Panc1 (cell line): ENCODE results near the gene LRPPRC. TPM values are rescaled to one million over a fixed set of nuclear protein-coding genes. Genes with fewer than 3 reads are reported as not detected.
"Not testable (repeated sequence)": the region's sequence is repeated elsewhere in the genome, so short reads cannot be mapped to it uniquely, and the experiment has no call there.

Experiments
- ATAC-seq: fragments of 200-7000 bp; cut with Tn5 transposase; 2 replicates; pipeline ENCODE4 v1.9.1; 2020; ENCODE audit warnings: mild to moderate bottlenecking, moderate library complexity
- BruUV-seq: library from RNA; stranded (reverse); fragments of 400-500 nt; replicated peaks from 2 replicates; lab custom pipeline; 2021; lab: Mats Ljungman, UMichigan
- CTCF ChIA-PET: fragments of 300-600 bp; sonication (Branson Sonifier 250); formaldehyde crosslinking; loops from one replicate; lab custom pipeline; 2022; ENCODE audit warnings: antibody characterized with exemption; lab: Charles Lee
- POLR2A ChIA-PET: fragments of 300-600 bp; sonication (Branson Sonifier 250); formaldehyde crosslinking; loops from one replicate; lab custom pipeline; 2022; ENCODE audit warnings: antibody characterized with exemption; lab: Charles Lee
- DNase-seq: peaks from one replicate; pipeline ENCODE4 v3.0.0-alpha.2; 2010; ENCODE audit warnings: low read depth, low spot score
- H3K27ac ChIP-seq: 2 replicates; pipeline ENCODE4 v1.5.1; 2011; ENCODE audit warnings: mild to moderate bottlenecking, low read length, inconsistent platforms
- H3K27me3 ChIP-seq: fragments of 200-500 bp; sonication (Bioruptor generic); 2 replicates; pipeline ENCODE4 v1.6.0; 2014; ENCODE audit warnings: low read length, inconsistent platforms; ENCODE audit not compliant: control insufficient read depth, insufficient read depth
- H3K36me3 ChIP-seq: fragments of 200-500 bp; sonication (Bioruptor generic); 2 replicates; pipeline ENCODE4 v1.5.1; 2014; ENCODE audit warnings: inconsistent platforms, mild to moderate bottlenecking, low read length, moderate library complexity; ENCODE audit not compliant: control insufficient read depth, insufficient read depth
- H3K4me1 ChIP-seq: 2 replicates; pipeline ENCODE4 v1.5.1; 2011; ENCODE audit warnings: inconsistent platforms, mild to moderate bottlenecking, low read length, moderate library complexity; ENCODE audit not compliant: control insufficient read depth, insufficient read depth
- H3K4me3 ChIP-seq, 2 experiments: 2 replicates each; pipeline ENCODE4 v1.5.1; 2011 to 2012; ENCODE audit warnings: low read depth in 2 of 2, low read length in 2 of 2, mild to moderate bottlenecking in 2 of 2, inconsistent platforms in 1 of 2, moderate library complexity in 1 of 2
- H3K9me3 ChIP-seq: fragments of 200-500 bp; sonication (Bioruptor generic); 2 replicates; pipeline ENCODE4 v1.5.1; 2014; ENCODE audit warnings: low read depth, mild to moderate bottlenecking, inconsistent platforms, low read length, moderate library complexity; ENCODE audit not compliant: control insufficient read depth, insufficient read depth
- POLR2AphosphoS5 ChIP-seq: IDR thresholded peaks from 2 replicates; pipeline ENCODE4 v1.6.1; 2012; ENCODE audit warnings: mild to moderate bottlenecking, low read depth, low read length, moderate library complexity
- SIN3A ChIP-seq: IDR thresholded peaks from 2 replicates; pipeline ENCODE4 v1.6.1; 2012; ENCODE audit warnings: low read depth, mild to moderate bottlenecking, low read length, moderate library complexity, borderline replicate concordance; ENCODE audit not compliant: insufficient read depth
- TCF7L2 ChIP-seq: IDR thresholded peaks from 2 replicates; pipeline ENCODE4 v1.6.1; 2011; ENCODE audit warnings: mild to moderate bottlenecking, low read depth, low read length, inconsistent platforms
- in situ Hi-C: cut with HindIII; loops from 2 replicates; pipeline ENCODE4 v1.10.0; 2016; ENCODE audit warnings: low sequenced_read_pairs, low pct_unique_long_range_greater_than_20kb
- intact Hi-C: fragments of 100-400 bp; cut with micrococcal nuclease; formaldehyde crosslinking; loops from one replicate; pipeline ENCODE4 v1.10.0; 2022; ENCODE audit not compliant: unreplicated experiment
- total RNA-seq: library from RNA; stranded (reverse); gene quantifications from one replicate; pipeline ENCODE4 v1.2.1, GENCODE V29; 2021; ENCODE audit not compliant: unreplicated experiment
- TF ChIP-seq, protein P1 (sequence below), 2 experiments: IDR thresholded peaks; 2 replicates each; pipeline ENCODE4 v1.6.1; 2011 to 2012; ENCODE audit warnings: low read depth in 2 of 2, control low read depth in 1 of 2, low read length in 1 of 2, mild to moderate bottlenecking in 1 of 2, moderate library complexity in 1 of 2; ENCODE audit not compliant: insufficient read depth in 1 of 2
- TF ChIP-seq, protein P2 (sequence below): fragments of 450-650 bp; IDR thresholded peaks from 2 replicates; pipeline ENCODE4 v1.5.1; 2017; ENCODE audit warnings: mild to moderate bottlenecking

The LRPPRC gene
- total RNA-seq, 1 experiment from 2014 or later: 207 TPM

DNA sequence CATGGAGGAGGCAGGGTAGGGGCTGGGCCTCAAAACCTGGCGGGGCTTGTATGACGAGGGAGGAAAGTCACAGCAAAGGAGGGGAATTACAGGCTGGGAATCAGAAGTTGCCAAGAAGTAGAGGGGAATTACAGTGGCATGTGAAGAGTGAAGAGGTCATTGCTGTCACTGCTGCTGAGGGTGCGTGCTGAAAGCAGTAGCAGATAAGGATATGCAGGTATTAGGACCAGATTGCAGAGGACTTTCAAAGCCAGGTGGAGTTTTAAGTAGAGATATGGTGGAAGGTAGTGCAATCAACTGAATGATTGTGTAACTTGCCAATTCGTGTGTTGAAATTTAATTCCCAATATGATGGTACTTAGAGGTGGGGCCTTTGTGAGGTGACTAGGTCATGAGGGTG lies 19.4 kb upstream of the LRPPRC start:
- H3K27me3 ChIP-seq: peaks cover 5% of the 10 kb centered on the region
- POLR2A ChIA-PET: interaction anchor here (0.6 kb wide), 1 partner anchor 272 kb away, joined by 3 read pairs; no protein-coding TSS in a partner anchor
- H3K9me3 ChIP-seq: no peaks in the 10 kb centered on the region
- TF ChIP-seq, protein P1, sequence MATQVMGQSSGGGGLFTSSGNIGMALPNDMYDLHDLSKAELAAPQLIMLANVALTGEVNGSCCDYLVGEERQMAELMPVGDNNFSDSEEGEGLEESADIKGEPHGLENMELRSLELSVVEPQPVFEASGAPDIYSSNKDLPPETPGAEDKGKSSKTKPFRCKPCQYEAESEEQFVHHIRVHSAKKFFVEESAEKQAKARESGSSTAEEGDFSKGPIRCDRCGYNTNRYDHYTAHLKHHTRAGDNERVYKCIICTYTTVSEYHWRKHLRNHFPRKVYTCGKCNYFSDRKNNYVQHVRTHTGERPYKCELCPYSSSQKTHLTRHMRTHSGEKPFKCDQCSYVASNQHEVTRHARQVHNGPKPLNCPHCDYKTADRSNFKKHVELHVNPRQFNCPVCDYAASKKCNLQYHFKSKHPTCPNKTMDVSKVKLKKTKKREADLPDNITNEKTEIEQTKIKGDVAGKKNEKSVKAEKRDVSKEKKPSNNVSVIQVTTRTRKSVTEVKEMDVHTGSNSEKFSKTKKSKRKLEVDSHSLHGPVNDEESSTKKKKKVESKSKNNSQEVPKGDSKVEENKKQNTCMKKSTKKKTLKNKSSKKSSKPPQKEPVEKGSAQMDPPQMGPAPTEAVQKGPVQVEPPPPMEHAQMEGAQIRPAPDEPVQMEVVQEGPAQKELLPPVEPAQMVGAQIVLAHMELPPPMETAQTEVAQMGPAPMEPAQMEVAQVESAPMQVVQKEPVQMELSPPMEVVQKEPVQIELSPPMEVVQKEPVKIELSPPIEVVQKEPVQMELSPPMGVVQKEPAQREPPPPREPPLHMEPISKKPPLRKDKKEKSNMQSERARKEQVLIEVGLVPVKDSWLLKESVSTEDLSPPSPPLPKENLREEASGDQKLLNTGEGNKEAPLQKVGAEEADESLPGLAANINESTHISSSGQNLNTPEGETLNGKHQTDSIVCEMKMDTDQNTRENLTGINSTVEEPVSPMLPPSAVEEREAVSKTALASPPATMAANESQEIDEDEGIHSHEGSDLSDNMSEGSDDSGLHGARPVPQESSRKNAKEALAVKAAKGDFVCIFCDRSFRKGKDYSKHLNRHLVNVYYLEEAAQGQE (IDR thresholded peaks at IDR 0.05; ENCODE audit: insufficient read depth in 1 of 2, low read depth in 2 of 2, low read length in 1 of 2): no peak
- TF ChIP-seq SIN3A (no peak), TCF7L2 (no peak), POLR2AphosphoS5 (no peak)
- TF ChIP-seq, protein P2, sequence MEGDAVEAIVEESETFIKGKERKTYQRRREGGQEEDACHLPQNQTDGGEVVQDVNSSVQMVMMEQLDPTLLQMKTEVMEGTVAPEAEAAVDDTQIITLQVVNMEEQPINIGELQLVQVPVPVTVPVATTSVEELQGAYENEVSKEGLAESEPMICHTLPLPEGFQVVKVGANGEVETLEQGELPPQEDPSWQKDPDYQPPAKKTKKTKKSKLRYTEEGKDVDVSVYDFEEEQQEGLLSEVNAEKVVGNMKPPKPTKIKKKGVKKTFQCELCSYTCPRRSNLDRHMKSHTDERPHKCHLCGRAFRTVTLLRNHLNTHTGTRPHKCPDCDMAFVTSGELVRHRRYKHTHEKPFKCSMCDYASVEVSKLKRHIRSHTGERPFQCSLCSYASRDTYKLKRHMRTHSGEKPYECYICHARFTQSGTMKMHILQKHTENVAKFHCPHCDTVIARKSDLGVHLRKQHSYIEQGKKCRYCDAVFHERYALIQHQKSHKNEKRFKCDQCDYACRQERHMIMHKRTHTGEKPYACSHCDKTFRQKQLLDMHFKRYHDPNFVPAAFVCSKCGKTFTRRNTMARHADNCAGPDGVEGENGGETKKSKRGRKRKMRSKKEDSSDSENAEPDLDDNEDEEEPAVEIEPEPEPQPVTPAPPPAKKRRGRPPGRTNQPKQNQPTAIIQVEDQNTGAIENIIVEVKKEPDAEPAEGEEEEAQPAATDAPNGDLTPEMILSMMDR: no peak
- DNase-seq (no peak), ATAC-seq (no peak)
- intact Hi-C loops: no loop called here
- in situ Hi-C loops: no loop called here
- no peak overlapping the region for H3K4me3 ChIP-seq
- no peaks in the 10 kb centered on the region for H3K4me1 ChIP-seq
- CTCF ChIA-PET: no interaction called here
- H3K27ac ChIP-seq: no peak overlapping the region
- BruUV-seq: no TSS peak
- no peaks in the 10 kb centered on the region for H3K36me3 ChIP-seq

DNA sequence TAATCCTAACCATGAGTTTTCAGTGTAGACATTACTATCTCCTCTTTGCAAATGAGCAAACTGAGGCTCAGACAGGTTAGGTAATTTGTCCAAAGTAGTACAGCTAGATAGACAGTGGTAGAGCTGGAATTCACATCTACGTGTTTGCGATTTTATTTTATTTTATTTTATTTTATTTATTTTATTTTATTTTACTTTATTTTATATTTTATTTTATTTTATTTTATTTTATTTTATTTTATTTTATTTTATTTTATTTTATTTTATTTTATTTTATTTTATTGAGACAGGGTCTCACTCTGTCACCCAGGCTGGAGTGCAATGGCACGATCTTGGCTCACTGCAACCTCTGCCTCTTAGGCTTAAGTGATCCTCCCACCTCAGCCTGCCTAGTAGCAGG lies 17.4 kb upstream of the LRPPRC start:
- intact Hi-C loops, H3K4me1 ChIP-seq, CTCF ChIA-PET, H3K27me3 ChIP-seq, H3K9me3 ChIP-seq, H3K27ac ChIP-seq, BruUV-seq, ATAC-seq, H3K36me3 ChIP-seq, POLR2A ChIA-PET, in situ Hi-C loops, DNase-seq, H3K4me3 ChIP-seq: not testable (repeated sequence)

DNA sequence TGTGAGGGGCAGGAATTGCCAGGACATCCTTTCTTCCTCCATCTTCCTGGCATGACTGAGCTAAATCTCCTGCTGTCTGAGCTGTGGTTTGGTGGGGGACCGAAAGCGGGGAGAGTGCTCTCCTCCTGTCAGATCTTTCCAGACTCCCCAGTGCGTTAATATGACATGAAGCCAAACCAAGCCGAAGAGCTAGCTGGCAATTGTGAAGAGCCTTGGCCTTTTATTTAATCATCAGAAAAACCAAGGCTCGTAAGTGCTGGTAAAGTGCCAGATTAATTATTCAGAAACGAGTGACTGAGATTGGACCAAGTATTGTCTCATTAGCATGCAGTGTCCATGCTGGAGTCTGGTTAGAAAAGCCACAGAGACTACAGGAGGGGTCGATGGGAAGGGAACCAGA lies 14.5 kb upstream of the LRPPRC start:
- intact Hi-C loops: no loop called here
- peaks cover 5% of the 10 kb centered on the region for H3K27me3 ChIP-seq
- ATAC-seq (no peak), DNase-seq (no peak)
- CTCF ChIA-PET: no interaction called here
- in situ Hi-C loops: no loop called here
- no peak for TF ChIP-seq POLR2AphosphoS5
- TF ChIP-seq, protein P1 (IDR thresholded peaks at IDR 0.05; ENCODE audit: insufficient read depth in 1 of 2, low read depth in 2 of 2, low read length in 1 of 2): no peak
- POLR2A ChIA-PET: no interaction called here
- no TSS peak for BruUV-seq
- no peaks in the 10 kb centered on the region for H3K4me1 ChIP-seq
- H3K36me3 ChIP-seq: no peaks in the 10 kb centered on the region
- no peaks in the 10 kb centered on the region for H3K9me3 ChIP-seq
- H3K27ac ChIP-seq: no peak overlapping the region
- no peak overlapping the region for H3K4me3 ChIP-seq
